ENCODE data around the gene SLC44A4. TPM values are rescaled to one million over a fixed set of nuclear protein-coding genes. Genes with fewer than 3 reads are reported as not detected.

SLC44A4 gene
- polyA plus RNA-seq, 1 of the 3 experiments (the other 2 are of a cell fraction): 0.26 TPM

GRCh38 chr6:31897612-31898382 is 19.0 kb upstream of the SLC44A4 start, which contains the start of gene EHMT2 (continued):
- TF ChIP-seq SMC3 (IDR thresholded peaks at IDR 0.05; ENCODE audit: low read depth, low read length) (no peak), ELF1 (IDR thresholded peaks at IDR 0.05) (no peak), FOXJ3 (CRISPR knock-in tag; IDR thresholded peaks at IDR 0.05) (no peak), MEF2A (IDR thresholded peaks at IDR 0.05; ENCODE audit: borderline replicate concordance, low read depth) (no peak), NRF1 (IDR thresholded peaks at IDR 0.05; ENCODE audit: low read depth, low read length) (peak; percentile 46; the same call in 1 of the 2 replicates), CHD2 (IDR thresholded peaks at IDR 0.05; ENCODE audit: low read length, partially characterized antibody) (no peak), RAD21 (IDR thresholded peaks at IDR 0.05; ENCODE audit: low read length) (no peak; the same call in 1 of the 2 replicates), USF2 (IDR thresholded peaks at IDR 0.05; ENCODE audit: borderline replicate concordance, low read depth, low read length) (peak; percentile 82)

GRCh38 chr6:31896856-31897611 is 18.2 kb upstream of the SLC44A4 start:
- Histone ChIP-seq H3F3A (replicated peaks; ENCODE audit: insufficient read depth) (peaks cover 6% of the 10 kb centered on the region), H3K9me3 (no peaks in the 10 kb centered on the region), H3K79me2 (ENCODE audit: insufficient read depth) (peaks cover 20% of the 10 kb centered on the region; the same call in 1 of the 2 replicates), H3K27me3 (ENCODE audit: insufficient read depth) (no peaks in the 10 kb centered on the region), H3K9ac (peak overlapping the region; percentile 76), H3K4me2 (peak overlapping the region; percentile 87), H4K20me1 (ENCODE audit: insufficient read depth) (no peaks in the 10 kb centered on the region), H2AFZ (ENCODE audit: low read depth) (peak overlapping the region; percentile 59; the same call in 1 of the 2 replicates), H3K36me3 (replicated peaks in 1 of 2; ENCODE audit: control insufficient read depth in 1 of 2, insufficient read depth in 2 of 2, low read length in 1 of 2) (peaks cover 24 to 29% of the 10 kb centered on the region in 2 experiments), H3K4me3 (ENCODE audit: low read depth in 2 of 2, low read length in 1 of 2) (peak overlapping the region; percentile 89 to 94), H3K27ac (ENCODE audit: low read depth in 2 of 2, low read length in 1 of 2) (peak overlapping the region in 1 of 2 experiments; percentile 80; a peak in 2 of 4 replicates), H3K4me1 (ENCODE audit: control insufficient read depth in 1 of 2, insufficient read depth in 2 of 2, low read depth in 1 of 2, low read length in 1 of 2) (peaks cover 5 to 34% of the 10 kb centered on the region in 2 experiments), H3K9me2 (no peaks in the 10 kb centered on the region)
- TF ChIP-seq TCF12 (IDR thresholded peaks at IDR 0.05): no peak
- CTCF ChIA-PET: interaction anchor here (0.8 to 1.6 kb wide), 8 partner anchors 8 to 351 kb away, joined by 3 to 8 read pairs (median 3); partner anchors contain the start of genes ATP6V1G2 and DDAH2
- peak; percentile 90 for DNase-seq
- POLR2A ChIA-PET: interaction anchor here (0.6 to 1.8 kb wide), 7 partner anchors 23 to 232 kb away, joined by 3 to 5 read pairs (median 3); partner anchors contain the start of genes HSPA1A, HSPA1L, MSH5 and NEU1
- 6% methylated on average over 35 of the region's 62 CpGs for WGBS (ENCODE audit: low lambda C conversion rate)

- Histone ChIP-seq H3K27ac (ENCODE audit: low read depth in 2 of 2, low read length in 1 of 2) (peak overlapping the region in 1 of 2 experiments; percentile 80; a peak in 1 of 4 replicates), H3K79me2 (ENCODE audit: insufficient read depth) (peaks cover 20% of the 10 kb centered on the region; the same call in 1 of the 2 replicates), H3K4me3 (ENCODE audit: low read depth in 2 of 2, low read length in 1 of 2) (peak overlapping the region; percentile 89 to 94), H3F3A (replicated peaks; ENCODE audit: insufficient read depth) (peaks cover 6% of the 10 kb centered on the region), H3K9ac (peak overlapping the region; percentile 76), H3K4me2 (peak overlapping the region; percentile 87), H3K4me1 (ENCODE audit: control insufficient read depth in 1 of 2, insufficient read depth in 2 of 2, low read depth in 1 of 2, low read length in 1 of 2) (peaks cover 5 to 34% of the 10 kb centered on the region in 2 experiments), H3K9me2 (no peaks in the 10 kb centered on the region), H3K36me3 (replicated peaks in 1 of 2; ENCODE audit: control insufficient read depth in 1 of 2, insufficient read depth in 2 of 2, low read length in 1 of 2) (peaks cover 27 to 32% of the 10 kb centered on the region in 2 experiments), H3K27me3 (ENCODE audit: insufficient read depth) (no peaks in the 10 kb centered on the region), H4K20me1 (ENCODE audit: insufficient read depth) (no peaks in the 10 kb centered on the region), H2AFZ (ENCODE audit: low read depth) (no peak overlapping the region), H3K9me3 (no peaks in the 10 kb centered on the region)
- no peak for DNase-seq
- no peak for TF ChIP-seq USF1 (IDR thresholded peaks at IDR 0.05; ENCODE audit: borderline replicate concordance, low read depth)
- no peak for TF ChIP-seq MAX (IDR thresholded peaks at IDR 0.05; ENCODE audit: low read depth)
- TF ChIP-seq CTCF (IDR thresholded peaks at IDR 0.05): no peak
- no peak for TF ChIP-seq REST (IDR thresholded peaks at IDR 0.05; ENCODE audit: low read depth, low read length)
- TF ChIP-seq RXRA (IDR thresholded peaks at IDR 0.05; ENCODE audit: borderline replicate concordance, low read depth): no peak
- WGBS (ENCODE audit: low lambda C conversion rate): 13% methylated on average over 2 of the region's 4 CpGs
- POLR2A ChIA-PET: interaction anchor here (1.6 kb wide), 1 partner anchor 81 kb away, joined by 4 read pairs; the partner anchor contains the start of genes HSPA1A and HSPA1L
- CTCF ChIA-PET: interaction anchor here (0.8 to 1.2 kb wide), 5 partner anchors 8 to 151 kb away, joined by 3 read pairs; no protein-coding TSS in a partner anchor
These were observed 17.7 kb upstream of the SLC44A4 start for GRCh38 chr6:31896493-31896855.
